ENCODE data around the gene MEOX1. TPM values are rescaled to one million over a fixed set of nuclear protein-coding genes. Genes with fewer than 3 reads are reported as not detected.

Gene MEOX1
- total and polyA plus RNA-seq, 2 of the 8 experiments (the other 6 are each of a cell fraction or from before 2014, with no cell fraction given) = not detected

- no peak for TF ChIP-seq CEBPB (IDR thresholded peaks at IDR 0.05; ENCODE audit: low read depth, low read length)
These were observed 5.9 kb downstream of the MEOX1 start (continued) for GRCh38 chr17:43655693-43656255.
